ENCODE data around the gene GUCY2C. TPM values are rescaled to one million over a fixed set of nuclear protein-coding genes. Genes with fewer than 3 reads are reported as not detected.

GUCY2C gene
- total and polyA plus RNA-seq, 2 donors, result not detected

GRCh38 chr12:14567351-14568162 lies 128.8 kb downstream of the GUCY2C start, which contains the start of gene PLBD1:
Gene PLBD1 (minus strand): TSS chr12:14567883. CDS start chr12:14567696, 187 bp downstream.
- Histone ChIP-seq H3K27ac (ENCODE audit: low read depth) (peak within 1 kb of the TSS; percentile 70), H3K4me3 (ENCODE audit: low read depth, low read length) (peak within 1 kb of the TSS; percentile 55), H3K4me1 (ENCODE audit: insufficient read depth) (no peaks in the 10 kb centered on the region), H3K36me3 (ENCODE audit: insufficient read depth) (no peaks in the 10 kb centered on the region)
- 4% methylated on average over 76 of the region's 76 CpGs for WGBS
- DNase-seq (ENCODE audit: extremely low spot score), result no peak

GRCh38 chr12:14564336-14564959 lies 132.0 kb downstream of the GUCY2C start:
- DNase-seq (ENCODE audit: extremely low spot score), result no peak
- H3K4me3 ChIP-seq (ENCODE audit: low read depth, low read length), result no peak overlapping the region
- WGBS, result 72% methylated on average over 2 of the region's 2 CpGs

DNA sequence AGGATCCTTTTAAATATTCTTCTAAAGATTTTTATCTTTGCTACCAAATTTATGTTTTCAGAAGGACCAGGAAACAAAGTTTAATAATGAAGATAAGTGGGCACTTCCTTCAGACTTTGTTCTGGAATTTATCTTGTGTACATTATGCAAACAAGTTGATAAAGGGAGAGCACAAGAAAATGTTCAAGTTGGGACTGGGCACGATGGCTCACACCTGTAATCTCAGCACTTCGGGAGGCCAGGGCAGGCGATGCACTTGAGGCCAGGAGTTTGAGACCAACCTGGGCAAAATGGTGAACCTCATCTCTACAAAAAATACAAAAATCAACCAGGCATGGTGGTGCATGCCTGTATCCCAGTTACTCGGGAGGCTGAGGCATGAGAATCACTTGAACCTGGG lies 133.4 kb downstream of the GUCY2C start:
- Histone ChIP-seq H3K4me1 (ENCODE audit: insufficient read depth) (no peaks in the 10 kb centered on the region), H3K4me3 (ENCODE audit: low read depth, low read length) (no peak overlapping the region), H3K36me3 (ENCODE audit: insufficient read depth) (no peaks in the 10 kb centered on the region), H3K27ac (ENCODE audit: low read depth) (no peak overlapping the region)
- WGBS, result 62% methylated on average over 4 of the region's 4 CpGs
- no peak for DNase-seq (ENCODE audit: extremely low spot score)

More at GRCh38 chr12:14564336-14564959, 132.0 kb downstream of the GUCY2C start:
- Histone ChIP-seq H3K36me3 (ENCODE audit: insufficient read depth) (no peaks in the 10 kb centered on the region), H3K4me1 (ENCODE audit: insufficient read depth) (no peaks in the 10 kb centered on the region), H3K27ac (ENCODE audit: low read depth) (no peak overlapping the region)

Other genes starting within 250 kb of the GUCY2C start
- 55.3 TPM for gene PLBD1, start 128.7 kb downstream of the GUCY2C start, total RNA-seq
- 23.2 TPM for gene PLBD1, start 128.7 kb downstream of the GUCY2C start, polyA plus RNA-seq
- 32.9 TPM for gene WBP11, start 106.9 kb upstream of the GUCY2C start, total RNA-seq
- 27.7 TPM for gene WBP11, start 106.9 kb upstream of the GUCY2C start, polyA plus RNA-seq
- gene C12orf60, start 107.1 kb upstream of the GUCY2C start, total RNA-seq, result 3.6 TPM
- gene C12orf60, start 107.1 kb upstream of the GUCY2C start, polyA plus RNA-seq, result 1.0 TPM
- gene SMCO3, start 117.6 kb upstream of the GUCY2C start, total RNA-seq, result 5.0 TPM
- 0.20 TPM for gene SMCO3, start 117.6 kb upstream of the GUCY2C start, polyA plus RNA-seq
- gene ART4, start 146.9 kb upstream of the GUCY2C start, total RNA-seq, result 4.8 TPM
- 0.60 TPM for gene ART4, start 146.9 kb upstream of the GUCY2C start, polyA plus RNA-seq
- 487 TPM for gene MGP, start 189.3 kb upstream of the GUCY2C start, total RNA-seq
- gene MGP, start 189.3 kb upstream of the GUCY2C start, polyA plus RNA-seq, result 596 TPM
- gene ERP27, start 241.9 kb upstream of the GUCY2C start, total RNA-seq, result 27.3 TPM
- gene ERP27, start 241.9 kb upstream of the GUCY2C start, polyA plus RNA-seq, result 1.8 TPM